Measurements from ENCODE around the gene GUCY1B1.

Gene GUCY1B1

GRCh38 chr4:155780775-155781174 is 22.0 kb downstream of the GUCY1B1 start:
- peak; percentile 57 for DNase-seq (ENCODE audit: low read depth)
- TF ChIP-seq, protein P1, sequence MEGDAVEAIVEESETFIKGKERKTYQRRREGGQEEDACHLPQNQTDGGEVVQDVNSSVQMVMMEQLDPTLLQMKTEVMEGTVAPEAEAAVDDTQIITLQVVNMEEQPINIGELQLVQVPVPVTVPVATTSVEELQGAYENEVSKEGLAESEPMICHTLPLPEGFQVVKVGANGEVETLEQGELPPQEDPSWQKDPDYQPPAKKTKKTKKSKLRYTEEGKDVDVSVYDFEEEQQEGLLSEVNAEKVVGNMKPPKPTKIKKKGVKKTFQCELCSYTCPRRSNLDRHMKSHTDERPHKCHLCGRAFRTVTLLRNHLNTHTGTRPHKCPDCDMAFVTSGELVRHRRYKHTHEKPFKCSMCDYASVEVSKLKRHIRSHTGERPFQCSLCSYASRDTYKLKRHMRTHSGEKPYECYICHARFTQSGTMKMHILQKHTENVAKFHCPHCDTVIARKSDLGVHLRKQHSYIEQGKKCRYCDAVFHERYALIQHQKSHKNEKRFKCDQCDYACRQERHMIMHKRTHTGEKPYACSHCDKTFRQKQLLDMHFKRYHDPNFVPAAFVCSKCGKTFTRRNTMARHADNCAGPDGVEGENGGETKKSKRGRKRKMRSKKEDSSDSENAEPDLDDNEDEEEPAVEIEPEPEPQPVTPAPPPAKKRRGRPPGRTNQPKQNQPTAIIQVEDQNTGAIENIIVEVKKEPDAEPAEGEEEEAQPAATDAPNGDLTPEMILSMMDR (IDR thresholded peaks at IDR 0.05; ENCODE audit: insufficient read depth, low read depth, low read length, missing control alignments): no peak
- H3K4me3 ChIP-seq (ENCODE audit: low read length): no peak overlapping the region

GRCh38 chr4:155781249-155781831 is 22.5 kb downstream of the GUCY1B1 start:
- TF ChIP-seq, protein P1 (IDR thresholded peaks at IDR 0.05; ENCODE audit: insufficient read depth, low read depth, low read length, missing control alignments): no peak
- no peak for DNase-seq (ENCODE audit: low read depth)
- no peak overlapping the region for H3K4me3 ChIP-seq (ENCODE audit: low read length)

GRCh38 chr4:155784637-155785036 is 25.8 kb downstream of the GUCY1B1 start:
- no peak for DNase-seq (ENCODE audit: low read depth)
- no peak overlapping the region for H3K4me3 ChIP-seq (ENCODE audit: low read length)
- TF ChIP-seq, protein P1 (IDR thresholded peaks at IDR 0.05; ENCODE audit: insufficient read depth, low read depth, low read length, missing control alignments): no peak

- DNase-seq (ENCODE audit: low read depth): no peak
- TF ChIP-seq, protein P1 (IDR thresholded peaks at IDR 0.05; ENCODE audit: insufficient read depth, low read depth, low read length, missing control alignments): no peak
- H3K4me3 ChIP-seq (ENCODE audit: low read length): no peak overlapping the region
Observed at GRCh38 chr4:155785828-155786227, 27.0 kb downstream of the GUCY1B1 start.

DNA sequence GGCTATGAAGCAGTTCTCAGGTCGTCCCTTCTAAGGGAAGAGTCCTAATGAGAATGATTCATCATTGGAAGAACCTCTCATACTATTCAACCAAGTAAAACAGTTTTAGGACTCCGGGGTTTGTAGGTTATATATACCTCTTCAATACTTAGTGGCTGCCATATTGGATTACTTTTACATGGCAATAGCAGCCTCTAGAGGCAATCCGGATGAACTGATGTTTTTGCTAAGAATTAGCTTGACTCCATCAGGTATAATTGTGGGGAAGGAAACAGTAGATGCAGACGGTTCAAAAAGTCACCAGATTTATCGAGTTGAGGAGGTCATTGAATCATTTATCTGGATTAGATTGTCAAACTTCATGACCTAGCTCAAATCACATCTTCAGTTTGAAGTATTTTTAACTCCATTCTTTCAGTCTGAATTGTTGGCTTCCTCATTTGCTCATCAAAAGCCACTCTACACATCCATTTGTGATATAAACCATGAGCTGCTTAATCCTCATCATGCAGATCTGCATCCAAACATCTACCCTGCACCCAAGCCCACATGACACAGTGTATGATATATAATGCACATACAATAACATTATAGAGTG is 28.4 kb downstream of the GUCY1B1 start:
- TF ChIP-seq, protein P1 (IDR thresholded peaks at IDR 0.05; ENCODE audit: insufficient read depth, low read depth, low read length, missing control alignments): peak; percentile 96
- H3K4me3 ChIP-seq (ENCODE audit: low read length): no peak overlapping the region
- DNase-seq (ENCODE audit: low read depth): peak; percentile 74

GRCh38 chr4:155789391-155789790 is 30.6 kb downstream of the GUCY1B1 start:
- DNase-seq (ENCODE audit: low read depth): no peak
- TF ChIP-seq, protein P1 (IDR thresholded peaks at IDR 0.05; ENCODE audit: insufficient read depth, low read depth, low read length, missing control alignments): no peak
- no peak overlapping the region for H3K4me3 ChIP-seq (ENCODE audit: low read length)

DNA sequence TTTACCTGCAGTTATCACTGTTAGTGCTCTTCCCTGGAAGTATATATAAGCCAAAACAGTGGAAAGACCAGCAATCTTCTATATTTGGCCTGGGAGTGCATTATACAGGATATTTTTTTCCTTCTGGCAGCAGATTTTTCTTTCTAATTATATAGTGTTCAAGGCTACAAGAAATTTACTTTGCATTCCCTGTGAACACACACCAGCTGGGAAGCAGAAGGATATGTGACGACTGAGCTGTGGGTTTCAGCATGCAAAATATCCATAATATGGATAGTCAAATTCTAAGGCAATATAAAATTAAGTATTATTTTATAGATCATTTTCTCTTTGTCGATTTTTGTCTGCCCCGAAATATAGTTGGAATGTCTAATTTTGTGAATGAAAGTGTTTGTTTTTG is 31.2 kb downstream of the GUCY1B1 start:
- no peak overlapping the region for H3K4me3 ChIP-seq (ENCODE audit: low read length)

More for the DNA sequence above, 31.2 kb downstream of the GUCY1B1 start:
- TF ChIP-seq, protein P1 (IDR thresholded peaks at IDR 0.05; ENCODE audit: insufficient read depth, low read depth, low read length, missing control alignments): no peak
- no peak for DNase-seq (ENCODE audit: low read depth)

Measured in epithelial cell of esophagus (primary cell).